ENCODE data around the gene NFATC3.

DNA sequence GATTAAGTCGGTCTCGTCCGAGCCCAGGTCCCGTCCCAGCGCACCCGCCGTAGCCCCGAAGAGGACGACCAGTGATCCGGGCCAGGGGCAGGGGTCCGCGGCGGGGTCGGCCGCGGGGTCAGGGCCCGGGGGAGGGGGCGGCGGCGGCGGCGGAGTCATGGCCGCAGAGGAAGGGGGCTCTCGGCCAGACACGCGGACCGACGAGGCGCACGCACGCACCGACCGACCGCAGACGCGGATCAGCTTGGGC, 150.6 kb downstream of the NFATC3 start, which contains the start of gene ESRP2:
- TF ChIP-seq, protein P1, sequence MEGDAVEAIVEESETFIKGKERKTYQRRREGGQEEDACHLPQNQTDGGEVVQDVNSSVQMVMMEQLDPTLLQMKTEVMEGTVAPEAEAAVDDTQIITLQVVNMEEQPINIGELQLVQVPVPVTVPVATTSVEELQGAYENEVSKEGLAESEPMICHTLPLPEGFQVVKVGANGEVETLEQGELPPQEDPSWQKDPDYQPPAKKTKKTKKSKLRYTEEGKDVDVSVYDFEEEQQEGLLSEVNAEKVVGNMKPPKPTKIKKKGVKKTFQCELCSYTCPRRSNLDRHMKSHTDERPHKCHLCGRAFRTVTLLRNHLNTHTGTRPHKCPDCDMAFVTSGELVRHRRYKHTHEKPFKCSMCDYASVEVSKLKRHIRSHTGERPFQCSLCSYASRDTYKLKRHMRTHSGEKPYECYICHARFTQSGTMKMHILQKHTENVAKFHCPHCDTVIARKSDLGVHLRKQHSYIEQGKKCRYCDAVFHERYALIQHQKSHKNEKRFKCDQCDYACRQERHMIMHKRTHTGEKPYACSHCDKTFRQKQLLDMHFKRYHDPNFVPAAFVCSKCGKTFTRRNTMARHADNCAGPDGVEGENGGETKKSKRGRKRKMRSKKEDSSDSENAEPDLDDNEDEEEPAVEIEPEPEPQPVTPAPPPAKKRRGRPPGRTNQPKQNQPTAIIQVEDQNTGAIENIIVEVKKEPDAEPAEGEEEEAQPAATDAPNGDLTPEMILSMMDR (IDR thresholded peaks at IDR 0.05; ENCODE audit: low read length) = no peak
- no peak for TF ChIP-seq EZH2 (IDR thresholded peaks at IDR 0.05; ENCODE audit: borderline replicate concordance, low read length)
